ENCODE data around the gene MGAT4C.

- TF ChIP-seq CTCF (IDR thresholded peaks at IDR 0.05; ENCODE audit: poor library complexity) (no peak), EZH2 (IDR thresholded peaks at IDR 0.05; ENCODE audit: borderline replicate concordance) (no peak), EZH2phosphoT487 (IDR thresholded peaks at IDR 0.05; ENCODE audit: low read depth, severe bottlenecking, unreplicated experiment) (no peak)
These were observed 117.4 kb downstream of the MGAT4C start for GRCh38 chr12:86138770-86139169.

All from hepatocyte (in vitro differentiated cells).